GM03348 (cell line): Measurements from ENCODE around the gene LEMD3.
"Not testable (repeated sequence)": the region's sequence is repeated elsewhere in the genome, so short reads cannot be mapped to it uniquely, and the experiment has no call there.

Experiments used
- DNase-seq: peaks from one replicate; pipeline ENCODE4 v3.0.0; 2012; ENCODE audit warnings: low spot score

The LEMD3 gene

DNA sequence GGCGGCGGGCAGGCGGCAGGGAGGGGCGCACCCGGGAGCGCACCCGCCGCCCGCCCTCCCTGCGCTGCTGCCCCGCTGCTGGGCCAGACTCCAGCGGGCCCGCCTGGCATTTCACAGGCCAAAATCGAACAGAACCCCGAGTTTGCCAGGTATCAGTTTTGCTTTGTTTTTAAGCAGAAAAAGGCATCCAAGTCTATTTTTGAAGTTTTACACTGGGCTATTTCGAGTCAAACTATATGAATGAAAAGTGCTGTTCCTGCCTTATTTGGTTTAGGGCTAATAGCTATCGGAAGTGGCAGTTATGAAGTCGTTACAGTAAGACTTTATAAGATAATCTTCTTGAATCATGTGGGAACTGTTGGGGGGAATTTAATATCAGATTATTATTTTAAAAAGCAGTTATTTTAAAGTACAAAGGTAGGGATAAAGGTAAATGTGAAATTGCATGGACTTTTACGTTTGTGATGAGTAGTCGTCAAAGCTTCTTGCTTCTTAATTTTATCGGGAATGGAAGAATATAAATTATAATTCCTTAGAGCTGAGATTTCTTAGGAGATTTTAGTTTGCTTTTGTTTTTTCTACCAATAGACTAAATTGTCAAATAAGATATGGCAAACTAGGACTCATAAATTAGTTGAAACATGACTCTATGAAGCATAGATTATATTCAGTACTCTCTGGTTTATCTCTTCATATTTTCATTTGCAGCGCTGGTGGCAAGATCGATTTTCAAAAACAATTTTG is 110.2 kb downstream of the LEMD3 start:
- DNase-seq = peak; percentile 89

DNA sequence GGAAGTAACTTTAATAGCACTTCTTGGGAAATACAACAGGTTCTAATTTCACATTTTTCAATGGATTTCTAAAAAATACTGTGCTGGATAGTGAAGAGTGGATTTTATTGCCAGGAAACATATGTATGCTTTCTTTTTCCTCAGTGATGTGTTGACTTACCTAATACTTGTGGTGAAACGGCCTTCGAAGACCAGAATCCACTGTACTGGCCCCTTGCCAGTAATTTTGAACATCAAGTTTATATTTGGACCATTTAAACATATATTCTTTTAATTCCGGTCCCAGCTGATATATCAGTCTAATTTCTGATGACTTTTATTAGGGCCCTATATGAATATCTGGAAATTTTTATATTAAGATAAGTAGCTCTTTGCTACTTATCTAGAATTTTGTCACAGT is 110.9 kb downstream of the LEMD3 start:
- no peak for DNase-seq

- DNase-seq = peak; percentile 19
These were observed 113.5 kb downstream of the LEMD3 start for GRCh38 chr12:65282840-65283239.

DNA sequence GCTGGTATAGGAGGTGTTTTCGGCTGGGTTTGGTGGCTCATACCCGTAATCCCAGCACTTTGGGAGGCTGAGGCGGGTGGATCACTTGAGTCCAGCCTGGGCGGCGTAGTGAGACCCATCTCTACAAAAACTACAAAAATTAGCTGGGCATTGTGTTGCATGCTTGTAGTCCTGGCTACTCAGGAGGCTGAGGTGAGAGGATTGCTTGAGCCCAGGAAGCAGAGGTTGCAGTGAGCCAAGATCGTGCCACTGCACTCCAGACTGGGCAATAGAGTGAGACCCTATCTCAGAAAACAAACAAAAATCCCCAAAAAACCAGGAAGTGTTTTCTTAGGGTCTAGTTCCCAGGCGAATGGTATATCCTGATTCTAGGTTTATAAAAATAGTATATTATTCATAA is 116.1 kb downstream of the LEMD3 start:
- DNase-seq = not testable (repeated sequence)

GRCh38 chr12:65287426-65287825 is 118.0 kb downstream of the LEMD3 start:
- no peak for DNase-seq

GRCh38 chr12:65292241-65292640 is 122.9 kb downstream of the LEMD3 start:
- DNase-seq = no peak

GRCh38 chr12:65293735-65294134 is 124.4 kb downstream of the LEMD3 start:
- no peak for DNase-seq

- no peak for DNase-seq
These were observed 125.4 kb downstream of the LEMD3 start for GRCh38 chr12:65294641-65295262.

DNA sequence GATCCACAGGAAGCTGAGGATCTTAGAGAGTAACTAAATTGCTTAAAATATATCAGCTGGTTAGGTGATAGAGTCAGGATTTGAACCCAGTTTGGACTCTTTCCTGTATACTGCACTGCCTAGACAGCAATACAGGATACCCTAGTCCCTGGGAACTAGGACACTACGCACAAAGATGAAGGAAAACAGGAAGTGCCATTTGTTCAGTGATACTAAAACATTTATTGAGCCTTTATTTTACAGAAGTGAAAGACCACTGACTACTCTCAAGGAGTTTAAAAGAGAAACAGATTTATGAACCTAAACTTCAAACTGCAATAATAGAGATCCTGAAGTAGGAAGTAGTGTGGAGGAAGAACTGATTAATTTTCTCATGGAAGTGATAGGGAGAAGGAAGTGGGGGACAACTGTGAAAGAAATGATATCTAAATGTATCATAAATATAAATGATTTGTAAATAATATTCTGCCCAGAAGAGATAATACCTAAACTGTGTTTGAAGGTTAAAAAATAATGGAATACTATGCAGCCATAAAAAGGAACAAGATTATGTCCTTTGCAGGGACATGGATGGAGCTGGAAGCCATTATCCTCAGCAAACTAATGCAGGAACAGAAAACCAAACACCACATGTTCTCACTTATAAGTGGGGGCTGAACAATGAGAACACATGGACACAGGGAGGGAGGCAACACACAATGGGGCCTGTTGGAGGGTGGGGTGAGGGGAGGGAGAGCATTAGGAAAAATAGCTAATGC is 127.3 kb downstream of the LEMD3 start:
- DNase-seq = no peak
